ENCODE measurements around the gene ARMC2. TPM values are rescaled to one million over a fixed set of nuclear protein-coding genes. Genes with fewer than 3 reads are reported as not detected.

The ARMC2 gene
- total RNA-seq, 1 donor from 2014 or later: 3.5 TPM

GRCh38 chr6:108841377-108841855 lies 6.8 kb upstream of the ARMC2 start:
- Mint-ChIP-seq H3K27ac (no peak overlapping the region), H3K27me3 (peaks cover 11% of the 10 kb centered on the region), H3K4me1 (peaks cover 27% of the 10 kb centered on the region), H3K36me3 (ENCODE audit: low read depth) (no peaks in the 10 kb centered on the region), H3K4me3 (no peak overlapping the region), H3K9me3 (no peaks in the 10 kb centered on the region)
- ChIA-PET CTCF (interaction anchor here (1.3 kb wide), 1 partner anchor 299 kb away, joined by 3 read pairs; no protein-coding TSS in a partner anchor), POLR2A (no interaction called here)
- DNase-seq (no peak), ATAC-seq (ENCODE audit: low read depth) (no peak)
- no peak for TF ChIP-seq CTCF (IDR thresholded peaks at IDR 0.05)
- intact Hi-C loops (cut with micrococcal nuclease): no loop called here

- ChIA-PET CTCF (no interaction called here), POLR2A (interaction anchor here (0.6 kb wide), 1 partner anchor 49 kb away, joined by 5 read pairs; no protein-coding TSS in a partner anchor)
- peaks cover 20% of the 10 kb centered on the region for H3K4me1 Mint-ChIP-seq
- no peaks in the 10 kb centered on the region for H3K36me3 Mint-ChIP-seq (ENCODE audit: low read depth)
- peaks cover 8% of the 10 kb centered on the region for H3K27me3 Mint-ChIP-seq
- intact Hi-C loops (cut with micrococcal nuclease): no loop called here
- no peak for ATAC-seq (ENCODE audit: low read depth)
- H3K27ac Mint-ChIP-seq: no peak overlapping the region
- H3K4me3 Mint-ChIP-seq: no peak overlapping the region
- H3K9me3 Mint-ChIP-seq: no peaks in the 10 kb centered on the region
- no peak for DNase-seq
- no peak for TF ChIP-seq CTCF (IDR thresholded peaks at IDR 0.05)
Observed at GRCh38 chr6:108844135-108844534, 4.1 kb upstream of the ARMC2 start.

GRCh38 chr6:108845145-108845544 lies 3.1 kb upstream of the ARMC2 start:
- H3K27me3 Mint-ChIP-seq: peaks cover 8% of the 10 kb centered on the region
- H3K9me3 Mint-ChIP-seq: no peaks in the 10 kb centered on the region
- ATAC-seq (ENCODE audit: low read depth) (no peak), DNase-seq (no peak)
- POLR2A ChIA-PET: no interaction called here
- H3K4me3 Mint-ChIP-seq: no peak overlapping the region
- intact Hi-C loops (cut with micrococcal nuclease): loop anchor here (5.0 kb wide), 1 partner anchor 583 kb away; the partner anchor contains the start of gene SNX3
- CTCF ChIA-PET: interaction anchor here (2.6 kb wide), 1 partner anchor 49 kb away, joined by 9 read pairs; no protein-coding TSS in a partner anchor
- no peak for TF ChIP-seq CTCF (IDR thresholded peaks at IDR 0.05)
- no peak overlapping the region for H3K27ac Mint-ChIP-seq
- peaks cover 20% of the 10 kb centered on the region for H3K4me1 Mint-ChIP-seq
- H3K36me3 Mint-ChIP-seq (ENCODE audit: low read depth): no peaks in the 10 kb centered on the region

GRCh38 chr6:108846101-108846500 lies 2.1 kb upstream of the ARMC2 start:
- no peak overlapping the region for H3K4me3 Mint-ChIP-seq
- H3K36me3 Mint-ChIP-seq (ENCODE audit: low read depth): no peaks in the 10 kb centered on the region
- TF ChIP-seq CTCF (IDR thresholded peaks at IDR 0.05): no peak
- H3K27me3 Mint-ChIP-seq: peaks cover 5% of the 10 kb centered on the region
- ATAC-seq (ENCODE audit: low read depth): no peak
- H3K27ac Mint-ChIP-seq: no peak overlapping the region
- CTCF ChIA-PET: interaction anchor here (1.1 to 2.6 kb wide), 2 partner anchors 10 to 48 kb away, joined by 3 to 9 read pairs; no protein-coding TSS in a partner anchor
- POLR2A ChIA-PET: interaction anchor here (0.6 to 0.8 kb wide), 2 partner anchors 288 to 292 kb away, joined by 3 read pairs; no protein-coding TSS in a partner anchor
- intact Hi-C loops (cut with micrococcal nuclease): loop anchor here (5.0 kb wide), 1 partner anchor 584 kb away; the partner anchor contains the start of gene SNX3
- no peaks in the 10 kb centered on the region for H3K9me3 Mint-ChIP-seq
- DNase-seq: no peak
- H3K4me1 Mint-ChIP-seq: peaks cover 20% of the 10 kb centered on the region

- peaks cover 14% of the 10 kb centered on the region for H3K4me1 Mint-ChIP-seq
- CTCF ChIA-PET: interaction anchor here (1.1 to 2.6 kb wide), 2 partner anchors 11 to 47 kb away, joined by 3 to 9 read pairs; no protein-coding TSS in a partner anchor
- no peak for ATAC-seq (ENCODE audit: low read depth)
- H3K9me3 Mint-ChIP-seq: no peaks in the 10 kb centered on the region
- no peaks in the 10 kb centered on the region for H3K36me3 Mint-ChIP-seq (ENCODE audit: low read depth)
- H3K4me3 Mint-ChIP-seq: no peak overlapping the region
- DNase-seq: no peak
- no peak for TF ChIP-seq CTCF (IDR thresholded peaks at IDR 0.05)
- H3K27ac Mint-ChIP-seq: no peak overlapping the region
- POLR2A ChIA-PET: interaction anchor here (0.8 kb wide), 1 partner anchor 288 kb away, joined by 3 read pairs; no protein-coding TSS in a partner anchor
- peaks cover 3% of the 10 kb centered on the region for H3K27me3 Mint-ChIP-seq
- intact Hi-C loops (cut with micrococcal nuclease): loop anchor here (5.0 kb wide), 1 partner anchor 584 kb away; the partner anchor contains the start of gene SNX3
Observed at GRCh38 chr6:108846628-108847027, 1.6 kb upstream of the ARMC2 start.
